Renal cortical epithelial cell (primary cell): Measurements from ENCODE around the gene IL2. TPM values are rescaled to one million over a fixed set of nuclear protein-coding genes. Genes with fewer than 3 reads are reported as not detected.

ENCODE experiments used
- DNase-seq: peaks from one replicate; pipeline ENCODE4 v3.0.0-alpha.2; 2011; ENCODE audit warnings: low read depth
- total RNA-seq: library from RNA; depleted of rRNA; stranded (reverse); fragments of >200 nt; gene quantifications from 2 replicates; pipeline ENCODE4 v1.2.3, GENCODE V29; 2014

IL2 gene
- total RNA-seq: not detected in 2 replicates

DNA sequence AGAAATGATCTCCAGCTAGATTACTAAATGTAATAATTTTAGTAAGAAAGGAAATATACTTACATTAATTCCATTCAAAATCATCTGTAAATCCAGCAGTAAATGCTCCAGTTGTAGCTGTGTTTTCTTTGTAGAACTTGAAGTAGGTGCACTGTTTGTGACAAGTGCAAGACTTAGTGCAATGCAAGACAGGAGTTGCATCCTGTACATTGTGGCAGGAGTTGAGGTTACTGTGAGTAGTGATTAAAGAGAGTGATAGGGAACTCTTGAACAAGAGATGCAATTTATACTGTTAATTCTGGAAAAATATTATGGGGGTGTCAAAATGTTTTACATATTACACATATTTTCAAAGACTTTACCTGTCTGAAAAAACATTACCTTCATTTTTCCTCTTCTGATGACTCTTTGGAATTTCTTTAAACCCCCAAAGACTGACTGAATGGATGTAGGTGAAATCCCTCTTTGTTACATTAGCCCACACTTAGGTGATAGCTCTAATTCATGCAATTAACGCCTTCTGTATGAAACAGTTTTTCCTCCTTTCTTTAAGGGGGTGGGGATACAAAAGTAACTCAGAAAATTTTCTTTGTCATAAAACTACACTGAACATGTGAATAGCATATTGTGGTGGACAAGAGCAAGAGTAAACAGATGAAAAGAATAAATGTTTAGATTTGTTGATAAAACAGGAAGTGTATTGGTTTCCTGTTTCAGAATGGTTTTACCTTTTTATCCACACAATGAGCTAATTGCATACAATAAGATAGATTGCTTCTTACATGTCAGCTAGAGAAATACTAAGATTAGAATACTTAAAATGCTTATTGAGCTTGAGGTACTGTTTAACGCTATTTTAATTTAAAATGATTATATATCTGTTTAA, at the start of gene IL2:
Gene IL2, minus strand, starts transcription at position 495 of the 886 bp plus-strand sequence. Its CDS starts 285 bp downstream, at position 210.
- DNase-seq: no peak

GRCh38 chr4:122503214-122503613, 46.7 kb upstream of the IL2 start:
- no peak for DNase-seq

GRCh38 chr4:122500852-122501501, 44.5 kb upstream of the IL2 start:
- DNase-seq: peak; percentile 40

DNA sequence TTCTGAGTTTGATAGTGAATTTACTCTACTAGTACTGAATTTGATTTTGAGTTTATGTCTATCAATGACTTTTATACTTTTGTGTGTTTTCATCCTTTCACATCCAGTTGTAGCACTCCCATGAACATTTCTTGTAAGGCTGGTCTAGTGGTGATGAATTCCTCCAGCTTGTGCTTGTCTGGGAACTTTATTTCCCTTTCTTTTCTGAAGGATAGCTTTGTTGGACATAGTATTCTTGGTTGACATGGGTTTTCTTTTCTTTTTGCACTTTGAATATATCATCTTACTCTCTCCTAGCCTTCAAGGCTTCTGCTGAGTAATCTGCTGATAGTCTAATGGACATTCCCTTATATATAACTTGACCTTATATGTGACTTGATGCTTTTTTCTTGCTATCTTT, 32.5 kb upstream of the IL2 start:
- DNase-seq: no peak

- no peak for DNase-seq
Measured at GRCh38 chr4:122483481-122483880, 27.0 kb upstream of the IL2 start.

- no peak for DNase-seq
Measured at GRCh38 chr4:122481766-122482405, 25.4 kb upstream of the IL2 start.

- no peak for DNase-seq
Measured at GRCh38 chr4:122480655-122481487, 24.3 kb upstream of the IL2 start.

DNA sequence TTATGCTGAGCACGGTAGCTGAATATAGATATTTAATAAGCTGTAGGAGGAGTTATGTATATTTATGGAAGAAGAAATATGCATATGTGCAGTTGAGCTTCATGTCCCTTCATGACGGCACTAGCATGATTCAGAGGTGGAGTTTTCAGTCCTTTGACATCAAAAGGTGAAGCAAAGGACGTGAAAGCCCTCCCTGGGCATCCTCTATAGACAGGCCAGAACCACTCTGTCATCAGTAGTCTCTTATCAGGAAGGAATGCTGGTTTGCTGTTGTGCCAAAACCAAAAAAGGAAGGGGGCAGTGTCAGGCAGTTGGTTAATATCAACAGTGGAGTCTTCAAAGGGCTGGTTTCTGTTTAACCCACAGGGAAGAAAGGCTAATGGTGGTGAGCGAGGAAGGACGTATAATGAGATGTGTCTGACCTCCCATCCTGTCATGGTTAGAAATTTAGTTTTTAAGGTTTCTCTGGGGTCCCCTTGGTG, 23.5 kb upstream of the IL2 start:
- DNase-seq: peak; percentile 39

GRCh38 chr4:122476745-122477144, 20.2 kb upstream of the IL2 start:
- DNase-seq: peak; percentile 23

DNA sequence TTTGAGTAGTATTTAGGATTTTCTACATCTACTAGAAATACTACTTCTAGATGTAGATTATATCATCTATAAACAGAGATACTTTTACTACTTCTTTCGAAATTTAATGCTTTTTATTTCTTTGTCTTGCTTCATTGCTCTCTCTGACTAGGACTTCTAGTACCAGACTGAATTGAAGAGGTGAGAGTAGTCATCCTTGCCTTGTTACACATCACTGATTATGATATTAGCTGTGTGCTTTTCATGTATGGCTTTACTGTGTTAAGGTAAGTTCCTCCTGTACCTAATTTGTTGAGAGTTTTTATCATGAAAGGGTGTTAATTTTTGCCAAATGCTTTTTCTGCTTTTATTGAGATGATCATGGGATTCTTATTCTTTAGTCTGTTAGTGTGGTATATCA, 19.6 kb upstream of the IL2 start:
- peak; percentile 57 for DNase-seq

GRCh38 chr4:122475233-122475632, 18.7 kb upstream of the IL2 start:
- DNase-seq: no peak

DNA sequence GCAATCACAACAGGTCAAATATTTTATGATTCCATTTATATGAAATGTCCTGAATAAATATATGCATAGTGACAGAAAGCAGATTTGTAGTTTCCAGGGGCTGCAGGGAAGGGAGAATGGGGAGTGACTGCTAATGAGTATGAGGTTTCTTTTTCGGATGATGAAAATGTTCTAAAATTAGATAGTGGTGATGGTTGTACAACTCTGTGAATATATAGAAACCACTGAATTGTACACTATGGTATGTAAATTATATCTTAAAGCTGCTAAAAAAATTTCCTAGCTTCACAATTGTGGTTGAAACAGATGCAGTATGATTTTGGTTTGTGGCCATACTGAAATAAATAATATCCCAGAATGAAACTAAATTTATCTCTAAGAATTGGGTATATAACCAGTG, 12.9 kb upstream of the IL2 start:
- DNase-seq: no peak

DNA sequence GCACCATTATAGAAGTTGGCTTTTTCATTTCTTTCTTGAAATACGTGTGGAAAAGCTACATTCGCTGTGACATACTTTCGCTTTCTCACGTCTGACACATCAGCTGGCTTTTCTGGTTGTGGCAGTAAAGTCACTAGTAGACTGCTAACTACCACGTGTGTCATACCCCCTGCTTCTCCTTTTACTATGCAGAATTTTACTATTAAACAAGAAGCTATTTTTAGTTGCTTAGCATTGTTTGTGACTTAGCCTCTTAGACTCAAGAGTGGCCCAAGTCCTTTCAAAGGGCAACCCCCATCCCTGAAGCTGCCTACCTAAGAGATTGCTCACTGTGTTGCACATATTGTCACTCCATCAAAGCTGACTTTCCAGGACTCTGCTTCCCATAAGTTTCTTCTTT, 2.1 kb upstream of the IL2 start:
- DNase-seq: peak; percentile 75

- DNase-seq: peak; percentile 95
Measured at GRCh38 chr4:122453384-122453995, 3.0 kb downstream of the IL2 start.

DNA sequence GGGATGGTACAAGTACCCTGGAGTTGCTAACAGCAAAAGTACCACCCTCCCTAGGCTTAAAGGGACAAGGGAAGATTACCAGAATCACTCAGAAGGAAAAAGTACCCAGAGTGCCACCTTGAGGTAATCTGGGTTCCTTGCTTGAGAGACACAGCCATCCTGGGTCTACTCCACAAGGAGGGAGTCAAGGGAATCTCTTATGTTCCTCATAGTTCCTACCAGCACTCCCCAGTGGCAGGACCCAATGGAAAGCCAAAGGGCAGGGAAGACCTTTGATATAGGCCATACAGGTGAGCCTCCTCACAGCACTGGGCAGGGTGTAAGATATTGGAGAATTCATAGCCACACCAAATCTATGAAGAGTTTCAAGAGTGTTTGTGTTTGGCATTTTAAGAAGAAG, 5.7 kb downstream of the IL2 start:
- DNase-seq: peak; percentile 50

- no peak for DNase-seq
Measured at GRCh38 chr4:122434285-122434684, 22.2 kb downstream of the IL2 start.

DNA sequence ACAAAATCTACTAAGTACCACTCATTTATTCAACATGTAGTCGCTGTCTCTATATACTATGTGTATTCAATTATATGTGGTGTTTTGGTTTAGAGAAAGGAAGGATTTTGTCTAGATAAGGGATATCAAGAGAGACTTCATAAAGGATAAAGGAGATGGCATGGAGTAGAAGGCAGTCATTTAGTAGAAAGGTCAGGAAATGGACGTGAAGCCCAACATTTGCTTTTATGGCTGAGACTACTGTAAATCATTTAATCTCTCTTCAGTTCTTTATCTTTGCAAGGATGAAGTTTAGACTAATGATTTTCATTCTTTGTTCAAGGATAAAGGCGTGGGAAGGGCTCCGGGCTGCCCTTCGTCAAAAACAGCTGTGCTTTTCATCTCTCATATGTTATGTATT, 25.2 kb downstream of the IL2 start:
- DNase-seq: no peak

- no peak for DNase-seq
Measured at GRCh38 chr4:122423246-122423645, 33.3 kb downstream of the IL2 start.

DNA sequence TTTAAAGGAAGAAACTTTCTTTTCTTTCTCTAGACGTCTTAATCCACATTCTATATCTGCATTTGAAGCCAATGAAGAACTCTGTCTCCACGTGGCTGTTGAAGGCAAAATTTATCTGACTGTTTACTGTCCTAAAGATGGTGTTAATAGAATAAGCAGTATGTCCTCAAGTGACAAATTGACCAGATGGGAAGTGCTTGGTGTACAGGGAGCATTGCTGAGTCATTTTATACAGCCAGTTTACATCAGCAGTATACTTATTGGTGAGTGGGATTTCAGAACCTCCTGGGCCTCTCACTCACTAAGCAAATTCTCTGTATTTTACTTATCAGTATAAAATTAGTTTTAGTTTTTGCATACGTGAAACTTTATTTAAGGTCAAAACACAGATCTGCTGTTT, 44.0 kb downstream of the IL2 start:
- DNase-seq: peak; percentile 22

DNA sequence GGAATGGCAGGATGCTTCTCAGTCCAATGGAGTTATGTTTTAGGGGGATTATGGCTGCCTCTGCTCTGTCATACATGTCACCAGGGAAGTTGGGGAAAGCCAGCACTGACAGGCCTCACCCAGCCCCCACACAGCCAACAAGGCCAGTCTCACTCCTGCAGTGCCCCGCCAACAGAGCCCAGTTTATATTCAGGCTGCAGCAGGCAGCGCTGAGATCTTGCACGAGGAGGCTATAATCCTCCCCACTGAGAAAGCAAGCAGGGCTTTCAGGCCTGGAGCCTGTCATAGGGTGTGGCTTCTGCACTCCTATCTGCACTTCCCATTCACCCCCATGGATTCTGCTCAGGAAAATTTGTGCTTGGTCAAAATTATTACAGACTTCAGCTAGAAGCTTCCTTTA, 52.7 kb downstream of the IL2 start:
- no peak for DNase-seq
